ENCODE measurements around the gene GRB2.

DNA sequence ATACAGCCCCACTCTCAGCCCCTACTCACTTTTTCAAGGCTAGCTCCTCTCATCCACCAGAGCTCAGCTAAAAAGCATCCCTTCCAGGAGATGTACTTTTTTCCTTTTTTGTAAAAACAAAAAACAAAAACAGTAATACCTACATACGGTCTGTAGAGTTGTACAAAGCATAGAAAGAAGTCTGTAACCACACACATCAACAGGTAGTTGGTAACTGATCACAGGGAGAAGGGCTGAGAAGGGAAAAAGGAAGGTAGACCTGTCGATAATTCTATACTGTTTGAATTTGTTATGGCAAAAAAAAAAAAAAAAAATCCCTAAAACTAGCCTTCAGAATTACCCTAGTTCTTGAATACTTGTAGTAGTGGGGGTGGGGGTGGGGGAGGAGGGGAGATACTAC, 117.1 kb downstream of the GRB2 start:
- TF ChIP-seq ZNF138 (CRISPR knock-in tag; conservative IDR thresholded peaks at IDR 0.05) (no peak), NFYB (CRISPR knock-in tag; conservative IDR thresholded peaks at IDR 0.05; ENCODE audit: low read depth) (no peak), ZNF121 (CRISPR knock-in tag; IDR thresholded peaks at IDR 0.05) (no peak), CREB1 (CRISPR knock-in tag; IDR thresholded peaks at IDR 0.05) (no peak), GRHL2 (CRISPR knock-in tag; IDR thresholded peaks at IDR 0.05; ENCODE audit: insufficient replicate concordance, severe bottlenecking) (no peak), ZNF263 (CRISPR knock-in tag; IDR thresholded peaks at IDR 0.05; ENCODE audit: low read depth) (no peak)
- TF ChIP-seq, protein P1, sequence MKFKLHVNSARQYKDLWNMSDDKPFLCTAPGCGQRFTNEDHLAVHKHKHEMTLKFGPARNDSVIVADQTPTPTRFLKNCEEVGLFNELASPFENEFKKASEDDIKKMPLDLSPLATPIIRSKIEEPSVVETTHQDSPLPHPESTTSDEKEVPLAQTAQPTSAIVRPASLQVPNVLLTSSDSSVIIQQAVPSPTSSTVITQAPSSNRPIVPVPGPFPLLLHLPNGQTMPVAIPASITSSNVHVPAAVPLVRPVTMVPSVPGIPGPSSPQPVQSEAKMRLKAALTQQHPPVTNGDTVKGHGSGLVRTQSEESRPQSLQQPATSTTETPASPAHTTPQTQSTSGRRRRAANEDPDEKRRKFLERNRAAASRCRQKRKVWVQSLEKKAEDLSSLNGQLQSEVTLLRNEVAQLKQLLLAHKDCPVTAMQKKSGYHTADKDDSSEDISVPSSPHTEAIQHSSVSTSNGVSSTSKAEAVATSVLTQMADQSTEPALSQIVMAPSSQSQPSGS (CRISPR knock-in tag; IDR thresholded peaks at IDR 0.05; ENCODE audit: borderline replicate concordance, low read depth): no peak
- TF ChIP-seq, protein P2, sequence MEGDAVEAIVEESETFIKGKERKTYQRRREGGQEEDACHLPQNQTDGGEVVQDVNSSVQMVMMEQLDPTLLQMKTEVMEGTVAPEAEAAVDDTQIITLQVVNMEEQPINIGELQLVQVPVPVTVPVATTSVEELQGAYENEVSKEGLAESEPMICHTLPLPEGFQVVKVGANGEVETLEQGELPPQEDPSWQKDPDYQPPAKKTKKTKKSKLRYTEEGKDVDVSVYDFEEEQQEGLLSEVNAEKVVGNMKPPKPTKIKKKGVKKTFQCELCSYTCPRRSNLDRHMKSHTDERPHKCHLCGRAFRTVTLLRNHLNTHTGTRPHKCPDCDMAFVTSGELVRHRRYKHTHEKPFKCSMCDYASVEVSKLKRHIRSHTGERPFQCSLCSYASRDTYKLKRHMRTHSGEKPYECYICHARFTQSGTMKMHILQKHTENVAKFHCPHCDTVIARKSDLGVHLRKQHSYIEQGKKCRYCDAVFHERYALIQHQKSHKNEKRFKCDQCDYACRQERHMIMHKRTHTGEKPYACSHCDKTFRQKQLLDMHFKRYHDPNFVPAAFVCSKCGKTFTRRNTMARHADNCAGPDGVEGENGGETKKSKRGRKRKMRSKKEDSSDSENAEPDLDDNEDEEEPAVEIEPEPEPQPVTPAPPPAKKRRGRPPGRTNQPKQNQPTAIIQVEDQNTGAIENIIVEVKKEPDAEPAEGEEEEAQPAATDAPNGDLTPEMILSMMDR (IDR thresholded peaks at IDR 0.05): no peak
- TF ChIP-seq, protein P3, sequence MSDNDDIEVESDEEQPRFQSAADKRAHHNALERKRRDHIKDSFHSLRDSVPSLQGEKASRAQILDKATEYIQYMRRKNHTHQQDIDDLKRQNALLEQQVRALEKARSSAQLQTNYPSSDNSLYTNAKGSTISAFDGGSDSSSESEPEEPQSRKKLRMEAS (CRISPR knock-in tag; IDR thresholded peaks at IDR 0.05): no peak
